GM23248 (cell line): Measurements from ENCODE around the gene SMARCA2.

Source experiments
- EZH2 ChIP-seq: fragments of 200-600 bp; sonication (generic); IDR thresholded peaks from 2 replicates; pipeline ENCODE4 v1.6.1; 2018; ENCODE audit warnings: antibody characterized with exemption, mild to moderate bottlenecking; ENCODE audit not compliant: insufficient read depth, poor library complexity, severe bottlenecking
- EZH2phosphoT487 ChIP-seq: fragments of 200-600 bp; sonication (generic); IDR thresholded peaks from 2 replicates; pipeline ENCODE4 v1.6.1; 2018; ENCODE audit warnings: antibody characterized with exemption, moderate library complexity, mild to moderate bottlenecking, low read depth; ENCODE audit not compliant: insufficient read depth

- TF ChIP-seq EZH2 (no peak), EZH2phosphoT487 (no peak)
Observed at GRCh38 chr9:2119566-2119965, 104.4 kb downstream of the SMARCA2 start.
